ENCODE results near the gene ZNF385B.

ZNF385B gene

DNA sequence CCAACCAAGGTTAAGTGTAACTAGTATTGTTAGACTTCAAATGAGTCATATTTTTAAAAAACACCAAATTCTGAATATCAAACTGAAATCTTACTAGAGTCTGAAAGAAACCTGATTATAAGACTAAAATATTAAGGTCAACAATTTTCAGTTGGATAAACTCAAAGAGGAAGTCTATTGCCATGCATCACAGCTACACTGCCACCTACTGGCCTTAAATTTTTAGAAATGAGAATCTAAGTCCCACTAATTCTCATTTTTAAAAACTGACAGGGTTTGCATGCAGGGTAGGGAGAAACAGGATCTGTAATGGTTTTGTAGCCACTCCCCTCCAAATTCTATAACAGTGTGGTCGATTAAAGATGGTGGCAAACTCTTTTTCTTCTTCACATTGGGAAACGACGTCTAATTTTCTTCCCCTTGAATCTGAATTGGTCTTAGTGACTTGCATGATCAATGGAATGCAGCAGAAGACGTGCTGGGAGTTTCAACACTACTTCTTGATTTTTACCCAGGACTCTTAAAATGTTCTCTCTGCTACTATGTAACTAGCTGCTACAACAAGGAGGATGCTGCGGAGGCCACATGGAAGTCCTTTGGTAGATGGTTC lies 420.7 kb downstream of the ZNF385B start:
- no peak for DNase-seq (ENCODE audit: low read depth)

DNA sequence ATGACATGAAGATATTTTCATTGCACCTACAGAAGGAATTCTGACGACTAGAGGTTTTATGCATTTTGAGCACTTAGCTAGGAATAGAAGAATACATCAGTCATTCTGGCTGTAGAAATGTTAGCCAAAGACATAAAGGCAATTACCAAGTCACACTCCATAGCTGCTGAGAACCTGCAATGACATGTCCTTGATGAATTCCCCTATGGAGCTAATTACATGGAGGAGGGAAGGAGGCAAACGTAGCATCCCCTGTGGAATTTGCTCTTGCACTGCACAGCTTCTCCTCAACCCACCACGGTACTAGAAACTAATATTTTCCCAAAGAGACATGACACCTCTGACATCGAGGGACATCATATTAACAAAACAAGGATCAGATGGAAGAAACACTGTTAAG lies 422.8 kb downstream of the ZNF385B start:
- DNase-seq (ENCODE audit: low read depth) = no peak

DNA sequence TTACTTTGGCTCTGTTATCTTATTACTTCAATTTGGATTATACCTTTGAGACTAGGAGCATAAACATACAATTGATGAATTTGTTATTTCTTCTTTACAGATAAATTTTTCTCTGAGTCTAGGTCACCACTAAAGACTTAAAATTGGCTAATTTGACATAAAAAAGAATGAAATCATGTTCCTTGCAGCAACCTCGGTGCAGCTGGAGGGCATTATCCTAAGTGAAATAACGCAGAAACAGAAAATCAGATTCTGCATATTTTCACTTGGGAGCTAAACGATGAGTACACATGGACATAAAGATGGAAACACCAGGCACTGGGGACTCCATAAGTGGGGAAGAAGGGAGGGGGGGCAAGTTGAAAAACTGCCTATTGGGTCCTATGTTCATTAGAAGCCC lies 424.0 kb downstream of the ZNF385B start:
- no peak for DNase-seq (ENCODE audit: low read depth)

DNA sequence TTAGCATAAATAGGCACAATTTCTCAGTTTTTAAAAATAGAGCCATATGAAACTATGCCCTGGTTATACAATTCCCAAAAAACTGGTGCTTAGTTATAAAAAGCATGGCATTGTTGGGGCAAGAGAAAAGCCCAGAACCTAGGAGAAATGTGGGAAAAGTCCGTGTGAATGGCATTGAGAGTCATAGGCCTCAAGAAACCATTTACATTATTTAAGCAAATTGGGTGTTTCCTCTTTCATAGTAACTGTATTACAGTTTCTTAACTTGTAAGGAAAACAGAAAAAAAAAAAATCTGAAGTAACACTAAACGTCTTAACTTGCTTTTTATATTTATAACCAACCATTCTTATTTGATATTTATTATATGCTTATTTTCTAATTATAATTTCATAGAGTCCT lies 425.8 kb downstream of the ZNF385B start:
- DNase-seq (ENCODE audit: low read depth) = no peak

DNA sequence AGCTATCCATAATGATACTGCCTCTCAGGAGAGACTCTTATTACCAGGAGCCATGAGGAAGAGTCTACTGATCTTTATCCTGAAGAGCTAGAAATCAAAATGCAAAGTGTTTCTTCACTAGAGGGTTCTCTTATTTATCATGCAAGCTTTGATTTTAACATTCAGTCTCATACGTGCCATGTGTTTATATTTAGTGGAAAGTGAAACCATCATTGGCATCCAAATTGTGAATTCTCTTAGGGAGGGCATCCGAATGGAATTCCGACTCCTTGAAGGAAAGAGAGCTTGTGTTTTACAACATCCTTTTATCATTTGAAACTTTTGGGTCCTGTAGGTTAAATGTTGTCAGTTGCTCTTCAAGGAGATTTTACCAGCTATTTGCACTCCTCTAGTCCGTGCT lies 426.4 kb downstream of the ZNF385B start:
- no peak for DNase-seq (ENCODE audit: low read depth)

GRCh38 chr2:179434357-179434756 lies 427.1 kb downstream of the ZNF385B start:
- no peak for DNase-seq (ENCODE audit: low read depth)

GRCh38 chr2:179432751-179433150 lies 428.7 kb downstream of the ZNF385B start:
- no peak for DNase-seq (ENCODE audit: low read depth)

DNA sequence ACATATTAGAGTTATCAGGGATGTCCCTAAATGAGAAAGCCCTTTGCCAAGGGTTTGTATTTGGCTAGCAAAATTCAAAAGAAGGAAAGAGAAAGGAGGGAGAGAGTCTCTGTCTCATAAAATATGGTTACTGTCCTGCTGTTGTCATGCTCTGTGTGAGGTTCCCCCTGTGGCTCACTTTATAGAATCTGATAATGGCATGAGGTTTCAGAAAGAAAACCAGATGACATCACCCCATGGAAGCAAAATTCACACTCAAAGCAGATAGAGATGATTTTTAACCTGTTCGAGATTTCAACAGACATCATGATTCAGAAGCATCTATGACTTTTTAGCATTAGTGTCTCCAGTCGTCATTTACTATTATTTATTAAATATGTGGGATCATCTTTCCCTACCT lies 431.8 kb downstream of the ZNF385B start:
- no peak for DNase-seq (ENCODE audit: low read depth)

DNA sequence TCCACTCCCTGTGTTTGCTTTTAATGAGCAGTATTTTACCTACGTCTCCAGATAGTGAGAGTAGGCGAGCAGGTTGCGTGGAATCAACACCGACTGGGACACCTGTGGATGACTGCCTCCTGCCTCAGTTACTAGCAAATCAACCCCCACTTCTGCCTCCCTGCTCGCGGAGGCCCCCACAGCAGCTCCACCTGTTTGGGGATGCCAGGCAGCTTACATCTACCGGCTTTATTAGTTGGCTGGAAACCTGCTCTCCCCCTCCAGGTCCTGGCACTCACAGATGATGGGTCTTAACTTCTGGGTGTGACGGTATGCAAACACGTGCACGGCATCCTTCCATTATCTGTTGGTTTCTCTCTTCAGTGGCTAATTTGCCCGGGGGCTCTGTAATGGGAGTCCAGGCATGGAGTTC lies 432.3 kb downstream of the ZNF385B start:
- DNase-seq (ENCODE audit: low read depth) = no peak

GRCh38 chr2:179428649-179429048 lies 432.8 kb downstream of the ZNF385B start:
- no peak for DNase-seq (ENCODE audit: low read depth)

- DNase-seq (ENCODE audit: low read depth) = no peak
These were observed 434.3 kb downstream of the ZNF385B start for GRCh38 chr2:179427065-179427464.

GRCh38 chr2:179424571-179424970 lies 436.8 kb downstream of the ZNF385B start:
- no peak for DNase-seq (ENCODE audit: low read depth)

GRCh38 chr2:179422037-179422643 lies 439.3 kb downstream of the ZNF385B start:
- DNase-seq (ENCODE audit: low read depth) = peak; percentile 18

DNA sequence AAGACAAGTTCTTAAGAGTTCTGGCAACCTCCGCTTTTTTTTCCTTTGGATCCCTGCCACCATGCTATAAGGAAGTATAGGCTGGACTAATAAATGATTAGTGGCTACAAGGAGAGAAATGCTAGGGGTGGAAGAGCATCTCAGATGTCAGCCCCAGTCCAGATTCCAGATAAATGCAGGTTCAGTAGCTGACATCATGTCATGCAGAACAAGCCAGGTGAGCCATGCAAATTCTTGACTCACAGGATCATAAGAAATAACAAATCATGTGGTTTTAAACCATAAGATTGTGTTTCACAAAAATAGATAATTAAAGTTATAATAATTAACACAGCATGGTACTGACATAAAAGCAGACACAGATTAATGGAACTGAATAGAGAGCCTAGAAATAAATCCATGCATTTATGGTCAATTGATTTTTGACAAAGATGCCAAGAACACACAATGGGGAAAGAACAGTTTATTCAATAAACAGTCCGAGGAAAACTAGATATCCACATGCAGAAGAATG lies 443.9 kb downstream of the ZNF385B start:
- DNase-seq (ENCODE audit: low read depth) = no peak

- DNase-seq (ENCODE audit: low read depth) = no peak
These were observed 449.3 kb downstream of the ZNF385B start for GRCh38 chr2:179412112-179412511.

DNA sequence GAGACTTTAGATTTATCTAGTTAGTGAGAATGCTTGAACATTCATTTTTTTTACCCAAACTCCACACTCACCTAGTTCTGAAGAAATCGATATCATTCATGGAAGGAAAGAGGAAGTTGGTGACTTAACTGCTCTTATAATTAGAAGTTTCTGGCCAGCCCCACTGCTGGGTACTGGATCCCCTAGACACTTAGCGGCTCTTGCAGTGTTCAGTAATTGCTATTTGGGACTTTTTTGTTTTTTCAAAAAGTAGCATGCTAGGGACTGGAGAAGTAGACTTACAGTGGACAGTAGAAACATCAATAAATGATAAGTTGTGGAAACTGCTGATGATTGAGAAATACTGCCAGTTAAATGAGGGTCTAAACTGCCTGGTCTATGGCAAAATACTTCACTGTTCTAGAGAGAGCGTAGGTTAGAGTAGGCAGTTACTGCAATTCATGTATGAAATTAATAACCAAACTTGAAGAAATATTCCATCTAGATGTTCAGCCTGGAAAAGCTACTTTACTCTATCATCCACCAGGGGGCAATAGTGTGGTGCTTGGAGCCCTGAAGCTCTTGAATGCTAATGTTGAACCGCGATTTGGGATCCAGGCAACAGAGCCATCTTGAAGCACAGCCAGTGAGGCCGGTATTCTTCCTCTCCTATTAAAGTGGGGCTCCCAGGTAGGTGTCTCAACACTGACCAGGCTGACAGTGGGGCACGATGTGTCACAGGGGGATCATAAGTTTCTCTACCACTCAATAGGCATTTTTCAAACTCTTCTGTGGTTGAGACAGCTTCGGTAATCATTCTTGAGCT lies 450.7 kb downstream of the ZNF385B start:
- DNase-seq (ENCODE audit: low read depth) = no peak

GRCh38 chr2:179403624-179404023 lies 457.8 kb downstream of the ZNF385B start:
- DNase-seq (ENCODE audit: low read depth) = no peak

DNA sequence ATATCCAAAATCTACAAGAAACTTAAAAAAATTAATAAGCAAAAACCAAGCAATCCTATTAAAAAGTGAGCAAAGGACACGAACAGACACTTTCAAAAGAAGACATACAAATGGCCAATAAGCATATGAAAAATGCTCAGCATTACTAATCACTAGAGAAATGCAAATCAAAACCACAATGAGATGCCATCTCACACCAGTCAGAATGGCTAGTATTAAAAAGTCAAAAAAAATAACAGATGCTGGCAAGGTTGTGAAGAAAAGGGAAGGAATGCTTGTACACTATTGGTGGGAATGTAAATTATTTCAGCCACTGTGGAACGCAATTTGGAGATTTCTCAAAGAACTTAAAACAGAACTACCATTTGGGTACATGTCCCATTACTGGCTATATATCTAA lies 467.9 kb downstream of the ZNF385B start:
- DNase-seq (ENCODE audit: low read depth) = no peak
